Fibroblast of skin of scalp (primary cell): ENCODE measurements around the gene XDH. TPM values are rescaled to one million over a fixed set of nuclear protein-coding genes. Genes with fewer than 3 reads are reported as not detected.

Source experiments
- DNase-seq: peaks from one replicate; pipeline ENCODE4 v3.0.0-alpha.2; 2013
- polyA plus RNA-seq, 2 experiments: library from polyadenylated mRNA; unstranded; fragments of 120-200 nt; gene quantifications; one replicate each; pipeline ENCODE4 v1.2.1, GENCODE V29; 2013; ENCODE audit not compliant: insufficient read length in 2 of 2

The XDH gene
- polyA plus RNA-seq (2013, experiment 1 of 2; ENCODE audit: insufficient read length), result not detected
- not detected for polyA plus RNA-seq (2013, experiment 2 of 2; ENCODE audit: insufficient read length)

GRCh38 chr2:31414601-31415241 lies at the start of gene XDH:
Gene XDH, minus strand, starts transcription at chr2:31414742. Its CDS starts 76 bp downstream, at chr2:31414666.
- no peak for DNase-seq

- DNase-seq, result no peak
Observed at GRCh38 chr2:31457651-31458050, 43.1 kb upstream of the XDH start.

GRCh38 chr2:31446848-31447247 lies 32.3 kb upstream of the XDH start:
- peak; percentile 68 for DNase-seq

GRCh38 chr2:31442376-31442775 lies 27.8 kb upstream of the XDH start:
- DNase-seq, result no peak

GRCh38 chr2:31440764-31441163 lies 26.2 kb upstream of the XDH start:
- DNase-seq, result peak; percentile 95

- DNase-seq, result no peak
Observed at GRCh38 chr2:31434911-31435310, 20.4 kb upstream of the XDH start.

- no peak for DNase-seq
Observed at GRCh38 chr2:31433541-31433940, 19.0 kb upstream of the XDH start.

- DNase-seq, result no peak
Observed at GRCh38 chr2:31430439-31431165, 16.1 kb upstream of the XDH start.

- no peak for DNase-seq
Observed at GRCh38 chr2:31429759-31430438, 15.4 kb upstream of the XDH start.

- DNase-seq, result no peak
Observed at GRCh38 chr2:31429040-31429439, 14.5 kb upstream of the XDH start.

GRCh38 chr2:31428001-31428418 lies 13.5 kb upstream of the XDH start:
- DNase-seq, result no peak

GRCh38 chr2:31426096-31426495 lies 11.6 kb upstream of the XDH start:
- DNase-seq, result no peak

GRCh38 chr2:31421634-31422033 lies 7.1 kb upstream of the XDH start:
- DNase-seq, result no peak

- peak; percentile 29 for DNase-seq
Observed at GRCh38 chr2:31420936-31421335, 6.4 kb upstream of the XDH start.

GRCh38 chr2:31419386-31419785 lies 4.8 kb upstream of the XDH start:
- DNase-seq, result no peak

GRCh38 chr2:31415421-31415820 lies 879 bp upstream of the XDH start:
- DNase-seq, result no peak

GRCh38 chr2:31413862-31414550 lies 536 bp downstream of the XDH start:
- peak; percentile 18 for DNase-seq

GRCh38 chr2:31413025-31413424 lies 1.5 kb downstream of the XDH start:
- no peak for DNase-seq

GRCh38 chr2:31411771-31412170 lies 2.8 kb downstream of the XDH start:
- no peak for DNase-seq

- no peak for DNase-seq
Observed at GRCh38 chr2:31406593-31407385, 7.8 kb downstream of the XDH start.

- DNase-seq, result no peak
Observed at GRCh38 chr2:31404827-31405226, 9.7 kb downstream of the XDH start.

GRCh38 chr2:31404302-31404701 lies 10.2 kb downstream of the XDH start:
- no peak for DNase-seq
